HG02840 (cell line): Measurements from ENCODE around the gene NEXMIF.
"Not testable (repeated sequence)": the region's sequence is repeated elsewhere in the genome, so short reads cannot be mapped to it uniquely, and the experiment has no call there.

Source experiments
- ATAC-seq: cut with Tn5 transposase; IDR thresholded peaks from one replicate; pipeline ENCODE4 v1.9.1; 2021; ENCODE audit warnings: mild to moderate bottlenecking, moderate library complexity, moderate number of reproducible peaks; ENCODE audit not compliant: unreplicated experiment, low FRiP score

Gene NEXMIF

GRCh38 chrX:74925225-74926088 lies at the start of gene NEXMIF:
Gene NEXMIF, minus strand, starts transcription at chrX:74925452.
- ATAC-seq = peak; percentile 61

GRCh38 chrX:74961962-74962361 lies 36.7 kb upstream of the NEXMIF start:
- not testable (repeated sequence) for ATAC-seq

- ATAC-seq = no peak
These were observed 24.5 kb upstream of the NEXMIF start for GRCh38 chrX:74949717-74950116.

DNA sequence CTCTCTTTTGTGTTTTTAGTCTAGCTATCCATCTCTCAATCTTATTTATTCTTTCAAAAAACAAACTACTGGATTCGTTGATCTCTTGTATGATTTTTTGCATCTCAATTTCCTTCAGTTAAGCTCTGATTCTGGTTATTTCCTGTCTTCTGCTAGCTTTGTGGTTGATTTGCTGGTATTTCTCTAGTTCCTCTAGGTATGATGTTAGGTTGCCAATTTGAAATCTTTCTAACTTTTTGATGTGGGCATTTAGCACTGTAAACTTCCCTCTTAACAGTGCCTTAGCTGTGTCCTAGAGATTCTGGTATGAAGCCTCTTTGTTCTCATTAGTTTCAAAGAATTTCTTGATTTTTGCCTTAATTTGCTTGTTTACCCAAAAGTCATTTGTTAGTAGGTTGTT lies 15.2 kb upstream of the NEXMIF start:
- no peak for ATAC-seq

DNA sequence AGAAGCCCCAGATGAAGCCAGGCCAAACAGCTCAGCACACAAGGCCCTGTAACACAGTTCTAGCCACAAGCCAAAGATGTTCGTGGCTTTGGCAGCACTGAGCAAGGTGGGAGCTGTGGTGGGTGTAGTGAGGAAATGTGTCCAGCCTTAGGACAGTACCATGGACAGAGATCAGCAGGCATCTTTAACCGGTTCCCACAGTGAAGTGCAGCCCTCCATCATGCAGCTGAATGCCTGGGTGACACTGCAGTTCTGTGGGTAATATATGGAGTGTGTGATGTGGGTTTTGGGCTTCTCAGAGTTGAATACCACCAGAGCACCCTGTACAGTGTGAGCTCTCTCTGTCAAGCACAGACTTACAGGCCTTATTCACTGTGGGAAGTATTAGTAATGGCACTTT lies 6.0 kb upstream of the NEXMIF start:
- no peak for ATAC-seq

- peak; percentile 57 for ATAC-seq
These were observed 615 bp downstream of the NEXMIF start for GRCh38 chrX:74924449-74925224.

GRCh38 chrX:74923942-74924448 lies 1.3 kb downstream of the NEXMIF start:
- no peak for ATAC-seq

GRCh38 chrX:74922922-74923543 lies 2.2 kb downstream of the NEXMIF start:
- peak; percentile 71 for ATAC-seq

DNA sequence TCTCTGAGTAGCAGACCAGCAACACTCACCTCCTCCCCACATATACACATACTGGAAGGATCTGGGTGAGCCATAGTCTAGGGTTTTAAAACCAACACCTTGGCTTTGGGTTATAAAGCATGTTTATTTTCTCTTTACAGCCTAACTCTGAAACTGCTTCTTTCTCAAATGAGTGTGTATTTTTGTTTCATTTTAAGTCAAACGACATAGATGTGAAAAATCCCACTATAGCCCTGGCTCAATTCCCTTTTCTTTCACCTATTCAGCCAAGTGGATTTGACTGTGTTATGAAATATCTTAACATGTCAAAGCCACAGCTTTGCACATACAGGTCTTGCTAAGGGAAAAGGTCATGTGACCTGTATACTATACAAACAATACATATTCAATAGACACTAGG lies 13.8 kb downstream of the NEXMIF start:
- no peak for ATAC-seq

GRCh38 chrX:74906417-74906816 lies 18.8 kb downstream of the NEXMIF start:
- no peak for ATAC-seq

GRCh38 chrX:74902806-74903205 lies 22.4 kb downstream of the NEXMIF start:
- ATAC-seq = no peak

DNA sequence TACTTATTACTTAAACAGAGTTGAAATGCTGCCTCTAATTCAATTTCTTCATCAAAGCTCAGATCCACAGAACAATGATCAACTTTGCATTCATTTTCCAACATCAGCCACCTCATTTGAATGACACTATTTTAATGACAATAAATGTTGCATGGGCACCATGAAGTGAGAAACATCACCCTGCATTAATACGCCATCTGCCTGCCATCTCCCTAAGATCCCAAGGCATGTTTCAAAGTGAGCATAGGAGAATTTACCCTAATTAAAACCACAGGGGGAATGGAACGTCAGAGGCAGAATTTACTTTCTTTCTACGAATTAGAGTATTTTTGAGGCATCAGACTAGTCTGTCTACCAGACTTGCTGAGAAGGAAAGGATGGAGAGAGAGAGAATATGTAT lies 32.7 kb downstream of the NEXMIF start:
- ATAC-seq = no peak

DNA sequence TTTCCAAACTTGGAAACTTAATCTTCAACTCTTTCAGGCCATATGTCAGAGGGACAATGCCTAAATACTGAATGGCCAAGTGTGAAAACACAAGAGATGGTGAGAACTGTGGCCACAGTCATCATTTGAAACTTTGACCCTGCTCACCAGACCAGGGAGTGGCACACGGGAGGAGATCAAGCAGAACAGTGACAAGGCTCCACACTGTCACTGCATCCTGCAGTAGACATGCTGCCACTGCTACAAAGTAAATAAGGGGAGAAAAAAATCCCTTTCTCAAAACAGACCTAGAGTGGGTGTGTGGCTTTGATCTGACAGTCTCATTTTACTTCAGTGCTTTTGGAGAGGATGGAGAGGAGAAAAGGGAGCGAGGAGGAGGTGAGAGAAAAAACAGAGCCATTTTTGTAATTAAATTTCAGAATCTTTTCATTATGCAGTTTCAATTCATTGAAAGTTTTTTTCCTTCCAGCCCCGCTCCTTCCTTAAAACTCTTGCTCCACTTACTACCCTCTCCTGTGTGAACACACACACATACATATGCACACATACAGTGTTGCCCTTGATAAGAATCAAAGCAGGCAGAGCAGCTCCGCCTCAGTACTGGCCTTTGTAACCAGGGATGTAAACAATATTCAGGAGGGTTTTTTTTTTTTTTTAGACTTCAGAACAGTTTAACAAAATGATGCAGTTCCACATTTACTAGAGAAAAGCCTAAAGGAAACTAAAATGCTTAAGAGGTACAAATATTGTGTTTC lies 34.4 kb downstream of the NEXMIF start:
- ATAC-seq = no peak

DNA sequence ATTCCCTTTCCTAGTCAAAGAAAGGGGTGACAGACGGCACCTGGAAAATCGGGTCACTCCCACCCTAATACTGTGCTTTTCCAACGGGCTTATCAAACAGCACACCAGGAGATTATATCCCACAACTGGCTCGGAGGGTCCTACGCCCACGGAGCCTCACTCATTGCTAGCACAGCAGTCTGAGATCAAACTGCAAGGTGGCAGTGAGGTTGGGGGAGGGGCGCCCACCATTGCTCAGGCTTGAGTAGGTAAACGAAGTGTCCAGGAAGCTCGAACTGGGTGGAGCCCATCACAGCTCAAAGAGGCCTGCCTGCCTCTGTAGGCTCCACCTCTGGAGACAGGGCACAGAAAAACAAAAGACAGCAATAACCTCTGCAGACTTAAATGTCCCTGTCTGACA lies 42.9 kb downstream of the NEXMIF start:
- ATAC-seq = not testable (repeated sequence)

GRCh38 chrX:74865725-74866124 lies 59.5 kb downstream of the NEXMIF start:
- ATAC-seq = no peak

DNA sequence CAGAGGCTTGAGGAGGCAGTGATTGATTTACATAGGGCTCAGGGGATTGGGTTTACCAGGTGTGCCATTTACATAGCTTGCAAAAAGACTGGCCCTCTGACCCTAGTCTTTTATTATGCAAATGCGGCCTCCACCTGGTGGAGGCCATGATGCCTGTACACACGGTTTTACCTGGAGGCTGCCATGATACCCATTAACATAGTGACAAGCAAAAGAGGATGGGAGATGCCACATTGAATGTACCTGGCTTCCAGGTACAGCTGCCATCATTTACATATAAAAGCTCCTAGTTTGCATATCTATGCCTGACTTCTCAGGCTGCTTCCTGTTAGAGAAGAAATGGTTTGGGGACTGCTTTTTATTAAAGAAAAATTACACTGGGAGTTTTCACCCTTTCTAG lies 72.0 kb downstream of the NEXMIF start:
- no peak for ATAC-seq

- ATAC-seq = no peak
These were observed 89.7 kb downstream of the NEXMIF start for GRCh38 chrX:74835566-74835965.

GRCh38 chrX:74819797-74820196 lies 105.5 kb downstream of the NEXMIF start:
- not testable (repeated sequence) for ATAC-seq

DNA sequence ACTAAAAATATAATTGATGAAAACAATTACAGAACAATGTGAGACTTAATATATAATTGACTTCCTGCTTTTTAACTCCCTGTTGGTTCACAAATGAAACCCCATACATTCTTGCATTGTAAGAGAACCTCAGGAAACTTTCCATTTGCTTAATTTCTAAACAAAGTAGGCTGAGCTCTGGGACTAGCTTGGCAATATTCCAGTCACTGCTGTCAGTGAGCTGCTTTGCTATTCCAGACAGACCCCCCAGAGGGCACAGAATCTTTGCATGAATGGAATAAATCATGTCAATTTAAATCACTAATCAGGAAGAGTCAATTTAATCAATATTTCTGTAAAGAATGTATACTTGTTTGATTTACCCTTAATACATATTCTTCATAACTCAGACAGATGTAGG lies 110.6 kb downstream of the NEXMIF start:
- ATAC-seq = no peak

DNA sequence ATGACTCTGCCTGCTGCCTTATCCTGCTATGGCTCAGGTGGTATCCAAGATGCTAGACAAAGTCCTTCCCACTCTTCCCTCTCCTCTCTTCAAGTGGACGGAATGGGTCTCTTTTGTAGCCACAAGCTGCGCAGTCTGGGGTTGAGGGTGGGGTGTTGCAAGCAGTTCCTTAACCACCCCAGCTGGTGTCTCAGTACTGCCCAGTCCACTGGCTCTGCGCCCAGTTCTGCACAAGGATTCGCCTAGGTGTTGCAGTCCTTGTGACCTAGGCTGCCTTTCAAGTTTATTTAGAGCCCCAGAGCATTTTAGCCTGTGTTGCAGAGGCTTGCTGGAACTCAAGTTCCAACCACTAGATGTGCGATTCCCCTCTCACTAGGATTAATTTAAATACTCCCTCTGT lies 120.7 kb downstream of the NEXMIF start:
- no peak for ATAC-seq
